ENCODE results near the gene CDCA3.
"Not testable (repeated sequence)": the region's sequence is repeated elsewhere in the genome, so short reads cannot be mapped to it uniquely, and the experiment has no call there.

DNA sequence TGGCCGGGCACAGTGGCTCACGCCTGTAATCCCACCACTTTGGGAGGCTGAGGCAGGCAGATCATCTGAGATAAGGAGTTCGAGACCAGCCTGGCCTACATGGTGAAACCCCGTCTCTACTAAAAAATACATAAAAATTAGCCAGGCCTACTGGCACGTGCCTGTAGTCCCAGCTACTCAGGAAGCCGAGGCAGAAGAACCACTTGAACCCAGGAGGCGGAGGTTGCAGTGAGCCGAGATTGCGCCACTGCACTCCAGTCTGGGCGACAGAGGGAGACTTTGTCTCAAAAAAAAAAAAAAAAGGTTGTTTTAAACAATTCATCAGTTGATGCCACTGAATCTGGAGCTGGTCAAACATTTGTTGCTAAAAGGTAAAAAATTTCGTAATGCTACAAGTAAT lies 28.7 kb upstream of the CDCA3 start:
- TF ChIP-seq POLR2A (IDR thresholded peaks at IDR 0.05), result not testable (repeated sequence)
- TF ChIP-seq, protein P1, sequence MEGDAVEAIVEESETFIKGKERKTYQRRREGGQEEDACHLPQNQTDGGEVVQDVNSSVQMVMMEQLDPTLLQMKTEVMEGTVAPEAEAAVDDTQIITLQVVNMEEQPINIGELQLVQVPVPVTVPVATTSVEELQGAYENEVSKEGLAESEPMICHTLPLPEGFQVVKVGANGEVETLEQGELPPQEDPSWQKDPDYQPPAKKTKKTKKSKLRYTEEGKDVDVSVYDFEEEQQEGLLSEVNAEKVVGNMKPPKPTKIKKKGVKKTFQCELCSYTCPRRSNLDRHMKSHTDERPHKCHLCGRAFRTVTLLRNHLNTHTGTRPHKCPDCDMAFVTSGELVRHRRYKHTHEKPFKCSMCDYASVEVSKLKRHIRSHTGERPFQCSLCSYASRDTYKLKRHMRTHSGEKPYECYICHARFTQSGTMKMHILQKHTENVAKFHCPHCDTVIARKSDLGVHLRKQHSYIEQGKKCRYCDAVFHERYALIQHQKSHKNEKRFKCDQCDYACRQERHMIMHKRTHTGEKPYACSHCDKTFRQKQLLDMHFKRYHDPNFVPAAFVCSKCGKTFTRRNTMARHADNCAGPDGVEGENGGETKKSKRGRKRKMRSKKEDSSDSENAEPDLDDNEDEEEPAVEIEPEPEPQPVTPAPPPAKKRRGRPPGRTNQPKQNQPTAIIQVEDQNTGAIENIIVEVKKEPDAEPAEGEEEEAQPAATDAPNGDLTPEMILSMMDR (IDR thresholded peaks at IDR 0.05), result not testable (repeated sequence)

All from thyroid gland (tissue), 4 donors.